NCI-H146 treated with DMSO at 0.1 percent for 48 hours (cell line): ENCODE data around the gene KIF3C.
"Not testable (repeated sequence)": the region's sequence is repeated elsewhere in the genome, so short reads cannot be mapped to it uniquely, and the experiment has no call there.

Experiments
- DNase-seq: peaks from one replicate; lab custom pipeline; 2025; ENCODE audit not compliant: unreplicated experiment; lab: John Stamatoyannopoulos, UW

Gene KIF3C

GRCh38 chr2:25982273-25982967, at the start of gene KIF3C:
Gene KIF3C (minus strand): TSS chr2:25982497. CDS start chr2:25981917, 580 bp downstream.
- DNase-seq, result peak; percentile 56

DNA sequence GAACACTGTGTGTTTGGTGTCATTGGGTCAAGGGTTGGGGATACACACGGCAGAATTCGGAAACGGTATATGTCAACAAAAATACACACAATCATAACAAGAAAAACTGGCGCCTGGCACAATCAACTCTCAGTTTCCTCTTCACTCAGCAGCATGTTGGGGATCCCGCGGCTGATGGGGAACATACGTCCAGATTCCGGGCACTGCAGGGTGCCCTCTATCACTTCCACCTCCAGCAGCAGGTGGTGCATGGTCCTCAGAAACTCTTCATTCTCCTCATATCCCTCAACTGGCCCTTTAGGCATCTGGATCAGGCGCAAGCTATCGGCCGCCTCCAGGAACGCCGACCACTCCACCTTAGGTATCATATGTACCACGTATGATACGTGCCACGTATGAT, 45.8 kb upstream of the KIF3C start:
- not testable (repeated sequence) for DNase-seq

DNA sequence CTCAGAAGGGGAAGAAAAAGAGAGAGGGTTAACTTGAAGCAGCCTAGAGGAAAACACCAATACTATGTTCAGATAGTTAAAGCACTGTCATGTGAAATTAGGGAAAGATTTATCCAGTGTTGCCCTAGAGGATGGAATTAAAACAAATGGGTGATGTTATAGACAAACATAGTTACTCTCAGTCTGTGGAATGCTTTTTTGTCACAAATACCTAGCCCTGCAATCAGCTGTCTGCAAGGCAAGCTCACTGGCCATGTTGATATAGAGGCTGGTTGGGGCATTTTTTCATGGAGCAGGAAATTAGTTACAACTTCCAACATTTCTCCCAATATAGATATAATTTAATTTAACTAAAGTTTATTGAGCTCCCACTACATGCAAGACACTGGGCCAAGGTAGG, 43.2 kb upstream of the KIF3C start:
- no peak for DNase-seq

- DNase-seq, result no peak
Measured at GRCh38 chr2:26024260-26024659, 42.0 kb upstream of the KIF3C start.

- DNase-seq, result no peak
Measured at GRCh38 chr2:26020231-26020640, 37.9 kb upstream of the KIF3C start.

DNA sequence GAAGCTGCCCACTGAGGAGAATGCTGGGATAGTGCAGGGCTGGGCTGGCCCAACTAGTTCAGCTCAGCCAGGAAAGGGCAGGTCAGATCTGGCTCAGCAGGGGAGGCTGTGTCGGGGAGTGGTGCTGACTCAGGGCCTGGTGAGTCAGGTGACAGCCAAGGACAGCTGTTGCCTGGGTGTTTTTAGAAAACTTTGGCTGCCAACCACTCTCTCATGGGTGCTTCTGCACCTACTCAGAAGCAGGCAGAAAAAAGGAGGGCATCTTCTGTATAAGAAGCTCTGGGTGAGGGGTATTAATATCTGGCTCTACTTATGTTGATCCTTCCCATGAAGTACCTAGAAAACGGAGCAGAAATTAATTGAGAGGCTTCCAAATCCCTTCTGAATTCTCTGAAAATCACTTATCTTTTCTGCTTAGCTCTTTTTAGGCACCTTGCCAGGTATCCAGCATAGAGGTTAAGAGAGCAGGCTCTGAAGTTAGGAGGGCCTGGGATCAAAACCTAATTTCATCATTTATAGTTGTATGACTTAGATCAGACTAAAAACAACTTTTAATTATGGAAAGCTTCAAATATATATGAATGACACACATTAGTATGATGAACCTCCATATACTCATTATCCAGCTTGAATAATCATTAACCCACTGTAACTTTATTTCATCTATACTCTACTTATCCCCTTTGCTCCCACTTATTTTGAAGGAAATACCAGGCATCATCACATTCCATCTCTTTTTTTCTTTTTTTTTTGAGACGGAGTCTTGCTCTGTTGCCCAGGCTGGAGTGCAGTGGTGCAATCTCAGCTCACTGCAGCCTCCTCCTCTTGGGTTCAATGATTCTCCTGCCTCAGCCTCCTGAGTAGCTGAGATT, 36.1 kb upstream of the KIF3C start:
- DNase-seq, result no peak

- no peak for DNase-seq
Measured at GRCh38 chr2:26017464-26018183, 35.3 kb upstream of the KIF3C start.

DNA sequence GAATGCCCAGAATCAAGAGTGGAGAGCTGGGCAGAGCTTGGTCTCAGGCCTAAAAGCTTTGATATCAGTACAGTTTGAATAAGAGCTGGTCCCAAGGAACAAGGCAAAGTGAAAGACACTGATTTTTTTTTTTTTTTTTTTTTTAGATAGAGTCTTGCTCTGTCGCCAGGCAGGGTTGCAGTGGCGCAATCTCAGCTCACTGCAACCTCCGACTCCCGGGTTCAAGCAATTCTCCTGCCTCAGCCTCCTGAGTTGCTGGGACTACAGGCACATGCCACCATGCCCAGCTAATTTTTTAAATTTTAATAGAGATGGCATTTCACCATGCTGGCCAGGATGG, 34.4 kb upstream of the KIF3C start:
- not testable (repeated sequence) for DNase-seq

- no peak for DNase-seq
Measured at GRCh38 chr2:26016012-26016705, 33.9 kb upstream of the KIF3C start.

GRCh38 chr2:26013668-26014067, 31.4 kb upstream of the KIF3C start:
- DNase-seq, result no peak

- DNase-seq, result peak; percentile 44
Measured at GRCh38 chr2:26011990-26012856, 29.9 kb upstream of the KIF3C start.

- DNase-seq, result no peak
Measured at GRCh38 chr2:26011609-26011989, 29.3 kb upstream of the KIF3C start.

DNA sequence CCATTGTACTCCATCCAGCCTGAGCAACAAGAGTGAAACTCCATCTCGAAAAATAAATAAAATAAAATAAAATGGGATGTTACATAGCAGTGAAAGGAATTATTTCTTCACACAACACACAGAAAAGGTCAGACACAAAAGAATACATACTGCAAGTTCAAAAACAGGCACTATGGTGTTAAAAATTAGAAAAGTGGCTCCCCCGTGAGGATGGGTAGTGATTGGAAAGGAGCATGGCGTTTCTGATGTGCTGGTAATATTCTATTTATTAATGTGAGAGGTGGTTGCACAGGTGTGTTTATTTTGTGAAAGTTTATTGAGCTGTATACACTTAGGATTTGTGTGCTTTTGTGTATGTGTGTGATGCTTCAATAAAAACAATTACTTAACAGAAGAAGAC, 28.6 kb upstream of the KIF3C start:
- no peak for DNase-seq

DNA sequence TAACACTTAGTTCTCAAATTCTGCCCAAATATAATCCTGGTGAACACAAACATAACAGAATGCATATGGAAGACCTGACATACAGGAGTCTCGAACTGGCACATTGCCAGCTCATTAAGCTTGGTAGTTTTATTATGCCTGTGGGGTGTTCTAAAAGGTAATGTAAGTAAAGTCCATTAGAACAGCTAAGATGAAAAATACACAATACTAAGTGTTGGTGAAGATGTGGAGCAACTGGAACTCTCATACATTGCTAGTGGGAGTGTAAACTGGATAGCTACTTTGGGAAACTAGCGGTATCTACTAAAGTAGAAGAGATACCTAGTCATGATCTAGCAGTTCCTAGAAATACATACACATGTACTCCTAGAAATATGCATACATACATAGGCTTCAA, 27.3 kb upstream of the KIF3C start:
- DNase-seq, result no peak

DNA sequence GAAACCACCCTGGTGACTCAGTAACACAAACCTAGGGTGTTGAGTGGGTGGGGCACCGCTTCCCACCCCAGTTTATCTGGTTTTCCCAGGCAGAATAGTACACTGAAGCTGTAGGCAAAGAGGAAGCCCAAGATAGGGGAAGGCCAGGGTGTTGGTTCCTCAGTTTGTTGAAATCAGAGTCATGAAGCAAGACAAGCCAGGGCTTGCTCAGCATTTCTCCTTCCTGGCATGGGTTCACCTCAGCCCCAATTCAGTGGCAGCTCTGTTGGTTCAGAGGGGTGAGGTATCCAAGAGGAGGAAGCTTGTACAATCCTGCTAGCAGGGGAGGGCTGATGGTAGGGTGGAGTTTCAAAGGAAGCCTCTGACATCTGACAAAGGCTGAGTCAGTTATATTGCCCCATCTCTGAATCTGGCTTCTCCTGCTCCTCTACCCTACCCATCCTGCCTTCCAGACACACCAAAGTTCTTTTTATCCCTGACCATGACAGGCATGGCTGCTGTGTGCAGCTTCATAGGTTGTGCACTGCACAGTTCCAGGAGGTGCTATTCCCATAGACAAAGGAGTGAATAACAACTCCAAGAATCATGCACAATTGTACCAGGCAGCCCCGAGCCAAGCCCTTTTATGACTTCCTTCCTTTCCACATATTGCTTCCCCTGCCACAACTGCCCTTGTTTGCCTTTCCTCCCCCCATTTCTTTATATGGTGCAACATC, 26.7 kb upstream of the KIF3C start:
- no peak for DNase-seq

DNA sequence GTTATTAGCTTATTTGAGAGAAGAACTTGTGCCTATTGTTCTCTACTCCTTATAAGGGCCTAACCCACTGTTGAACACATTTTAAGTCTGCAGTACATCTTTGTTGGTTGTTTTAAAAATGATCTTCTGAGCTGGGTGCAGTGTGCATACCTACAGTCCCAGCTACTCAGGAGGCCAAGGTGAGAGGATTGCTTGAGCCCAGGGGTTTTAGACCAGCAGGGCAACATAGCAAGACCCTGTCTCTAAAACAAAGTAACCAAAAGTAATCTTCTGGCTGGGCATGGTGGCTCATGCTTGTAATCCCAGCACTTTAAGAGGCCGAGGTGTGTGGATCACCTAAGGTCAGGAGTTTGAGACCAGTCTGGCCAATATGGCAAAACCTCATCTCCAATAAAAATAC, 25.8 kb upstream of the KIF3C start:
- no peak for DNase-seq

DNA sequence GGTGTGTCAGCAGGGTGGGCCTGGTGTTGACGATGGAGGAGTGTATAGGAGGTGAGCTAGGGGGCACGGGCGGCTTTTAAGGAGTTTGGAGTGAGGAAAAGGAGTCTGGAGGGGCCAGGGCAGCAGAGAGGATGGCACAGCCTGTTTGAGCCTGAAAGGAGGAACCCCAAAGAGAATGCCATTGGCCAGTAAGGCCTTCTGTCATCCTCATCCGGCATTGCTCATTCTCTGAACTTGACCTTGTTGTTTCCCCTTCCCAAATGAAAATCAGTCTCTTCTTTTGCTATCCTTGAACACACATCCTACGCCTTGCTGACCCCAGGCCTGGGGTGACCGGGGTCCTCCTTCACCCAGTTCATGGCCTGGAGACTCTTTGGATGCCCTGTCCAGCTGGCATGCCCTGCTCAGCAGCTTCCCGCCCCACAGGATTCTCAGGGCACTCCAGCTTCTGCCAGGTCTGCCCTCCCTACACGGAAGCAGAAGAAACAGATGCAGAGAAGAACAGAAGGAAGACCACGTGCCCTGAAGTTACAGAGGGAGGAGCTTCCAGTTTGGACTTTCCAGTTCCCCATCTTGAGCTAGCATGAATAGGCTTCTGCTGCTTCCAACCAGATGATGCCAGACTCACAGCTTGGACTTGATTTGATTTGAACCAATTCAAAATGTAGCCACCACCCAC, 20.5 kb upstream of the KIF3C start:
- DNase-seq, result no peak

GRCh38 chr2:26001743-26002351, 19.6 kb upstream of the KIF3C start:
- no peak for DNase-seq
